Naive thymus-derived CD8-positive, alpha-beta T cell (primary cell): Measurements from ENCODE around the gene INSYN2B. TPM values are rescaled to one million over a fixed set of nuclear protein-coding genes. Genes with fewer than 3 reads are reported as not detected.

Experiments used
- ATAC-seq, 2 donors: fragments of 150-1000 bp; cut with Tn5 transposase in 1 of 2; sonication (Bioruptor Pico), chemical (Tn5 transposase) in 1 of 2; 1 replicate in 1 of 2; 2 replicates in 1 of 2; pipeline ENCODE4 v1.10.0; 2021; ENCODE audit warnings: mild to moderate bottlenecking in 2 of 2, moderate library complexity in 2 of 2
- POLR2A ChIA-PET: fragments of 350-600 bp; sonication (Branson Sonifier 250); formaldehyde crosslinking; loops from one replicate; lab custom pipeline; 2021; ENCODE audit warnings: antibody characterized with exemption; lab: Charles Lee
- DNase-seq, 10 donors: peaks; one replicate each; pipeline versions ENCODE4 v3.0.0 to v3.0.0-alpha.2; 2020 to 2022
- H3K27ac Mint-ChIP-seq, 10 donors: one replicate each; pipeline ENCODE4 v1.8.0; 2020 to 2022; ENCODE audit warnings: mild to moderate bottlenecking in 10 of 10, mixed read lengths in 10 of 10, moderate library complexity in 4 of 10, inconsistent platforms in 1 of 10
- H3K27me3 Mint-ChIP-seq, 5 donors: one replicate each; pipeline ENCODE4 v1.8.0; 2021 to 2022; ENCODE audit warnings: mixed read lengths in 5 of 5
- H3K36me3 Mint-ChIP-seq, 3 donors: one replicate each; pipeline ENCODE4 v1.8.0; 2020 to 2022; ENCODE audit warnings: mixed read lengths in 3 of 3, mild to moderate bottlenecking in 2 of 3, inconsistent platforms in 1 of 3
- H3K4me1 Mint-ChIP-seq, 4 donors: one replicate each; pipeline ENCODE4 v1.8.0; 2021 to 2022; ENCODE audit warnings: mixed read lengths in 4 of 4
- H3K4me3 Mint-ChIP-seq, 10 donors: one replicate each; pipeline ENCODE4 v1.8.0; 2020 to 2022; ENCODE audit warnings: mild to moderate bottlenecking in 10 of 10, mixed read lengths in 10 of 10, moderate library complexity in 6 of 10, inconsistent platforms in 1 of 10
- H3K9me3 Mint-ChIP-seq, 9 donors: one replicate each; pipeline ENCODE4 v1.8.0; 2020 to 2022; ENCODE audit warnings: mixed read lengths in 9 of 9, mild to moderate bottlenecking in 3 of 9, inconsistent platforms in 1 of 9, moderate library complexity in 1 of 9
- microRNA-seq: library from miRNA; unstranded; fragments of <30 nt; microRNA quantifications from one replicate; pipeline ENCODE4 v1.2.0, GENCODE V29; 2022; ENCODE audit warnings: borderline microRNAs expressed
- polyA plus RNA-seq, 3 donors: library from polyadenylated mRNA; unstranded; fragments of 300-500 nt; fragmentation: Illumina TruSeq; gene quantifications; one replicate each; pipeline ENCODE4 v1.2.3, GENCODE V29; 2021
- total RNA-seq, 8 experiments: library from RNA in 2 of 8; stranded (reverse) in 2 of 8; gene quantifications; one replicate each; pipeline ENCODE4 v1.2.3 and lab custom pipeline; 2021 to 2026

INSYN2B gene
- total and polyA plus RNA-seq, 5 experiments from 2014 or later, result 0.05 TPM; not detected in 4

- DNase-seq (no peak), ATAC-seq (no peak)
- Mint-ChIP-seq H3K27ac (peak overlapping the region in 4 of 10 donors; percentile 22 to 58 (median 40)), H3K4me1 (peaks cover 2 to 12% (median 10%) of the 10 kb centered on the region in 4 donors), H3K27me3 (no peaks in the 10 kb centered on the region), H3K9me3 (no peaks in the 10 kb centered on the region), H3K4me3 (no peak overlapping the region), H3K36me3 (peaks cover 0 to 48% (median 14%) of the 10 kb centered on the region in 3 donors)
- POLR2A ChIA-PET, result no interaction called here
Observed at GRCh38 chr5:169832304-169832703, 148.0 kb downstream of the INSYN2B start.

- POLR2A ChIA-PET, result no interaction called here
- Mint-ChIP-seq H3K9me3 (no peaks in the 10 kb centered on the region), H3K4me3 (no peak overlapping the region), H3K27ac (peak overlapping the region in 3 of 10 donors; percentile 18 to 38 (median 35)), H3K27me3 (no peaks in the 10 kb centered on the region), H3K36me3 (peaks cover 0 to 45% (median 10%) of the 10 kb centered on the region in 3 donors), H3K4me1 (peaks cover 2 to 12% (median 11%) of the 10 kb centered on the region in 4 donors)
- DNase-seq, result no peak
- ATAC-seq, result no peak
Observed at GRCh38 chr5:169831331-169831730, 149.0 kb downstream of the INSYN2B start.

GRCh38 chr5:169828385-169828784 lies 151.9 kb downstream of the INSYN2B start:
- POLR2A ChIA-PET, result no interaction called here
- Mint-ChIP-seq H3K9me3 (peaks cover 0 to 1% (median 0%) of the 10 kb centered on the region in 9 donors), H3K27me3 (no peaks in the 10 kb centered on the region), H3K4me1 (peaks cover 2 to 11% (median 10%) of the 10 kb centered on the region in 4 donors), H3K27ac (peak overlapping the region in 5 of 10 donors; percentile 0 to 34 (median 23)), H3K4me3 (no peak overlapping the region), H3K36me3 (peaks cover 0 to 51% (median 9%) of the 10 kb centered on the region in 3 donors)
- ATAC-seq (no peak), DNase-seq (no peak)

- Mint-ChIP-seq H3K4me3 (no peak overlapping the region), H3K27ac (peak overlapping the region in 1 of 10 donors; percentile 0), H3K36me3 (peaks cover 0 to 52% (median 10%) of the 10 kb centered on the region in 3 donors), H3K4me1 (peaks cover 2 to 11% (median 10%) of the 10 kb centered on the region in 4 donors), H3K27me3 (no peaks in the 10 kb centered on the region), H3K9me3 (peaks cover 0 to 1% (median 0%) of the 10 kb centered on the region in 9 donors)
- ATAC-seq (no peak), DNase-seq (no peak)
- POLR2A ChIA-PET, result interaction anchor here (0.7 kb wide), 1 partner anchor 727 kb away, joined by 3 read pairs; no protein-coding TSS in a partner anchor
Observed at GRCh38 chr5:169827769-169828168, 152.5 kb downstream of the INSYN2B start.

GRCh38 chr5:169826618-169827017 lies 153.7 kb downstream of the INSYN2B start:
- POLR2A ChIA-PET, result no interaction called here
- Mint-ChIP-seq H3K4me3 (no peak overlapping the region), H3K9me3 (peaks cover 0 to 1% (median 0%) of the 10 kb centered on the region in 9 donors), H3K36me3 (peaks cover 0 to 50% (median 10%) of the 10 kb centered on the region in 3 donors), H3K27me3 (no peaks in the 10 kb centered on the region), H3K27ac (peak overlapping the region in 2 of 10 donors; percentile 22 to 42), H3K4me1 (peaks cover 0 to 11% (median 8%) of the 10 kb centered on the region in 4 donors)
- no peak for DNase-seq
- no peak for ATAC-seq

GRCh38 chr5:169817031-169817430 lies 163.3 kb downstream of the INSYN2B start:
- H3K4me3 Mint-ChIP-seq, result no peak overlapping the region
- DNase-seq (no peak), ATAC-seq (no peak)
- H3K27ac Mint-ChIP-seq, result no peak overlapping the region
- no peaks in the 10 kb centered on the region for H3K9me3 Mint-ChIP-seq
- peaks cover 34 to 83% (median 46%) of the 10 kb centered on the region in 3 donors for H3K36me3 Mint-ChIP-seq
- POLR2A ChIA-PET, result no interaction called here
- H3K4me1 Mint-ChIP-seq, result peaks cover 0 to 12% (median 0%) of the 10 kb centered on the region in 4 donors
- no peaks in the 10 kb centered on the region for H3K27me3 Mint-ChIP-seq

GRCh38 chr5:169814522-169814921 lies 165.8 kb downstream of the INSYN2B start:
- DNase-seq (no peak), ATAC-seq (no peak)
- Mint-ChIP-seq H3K27me3 (no peaks in the 10 kb centered on the region), H3K4me1 (peaks cover 0 to 16% (median 10%) of the 10 kb centered on the region in 4 donors), H3K27ac (peak overlapping the region in 2 of 10 donors; percentile 37 to 63), H3K9me3 (no peaks in the 10 kb centered on the region), H3K36me3 (peaks cover 36 to 95% (median 51%) of the 10 kb centered on the region in 3 donors), H3K4me3 (no peak overlapping the region)
- POLR2A ChIA-PET, result no interaction called here

Small RNA genes lying within 50 kb of the gene (microRNA-seq; reads per million reads assigned to microRNA genes)
- gene MIR378E, result not detected

Other genes starting within 250 kb of the INSYN2B start
- gene FOXI1, start 125.4 kb upstream of the INSYN2B start, total RNA-seq, result not detected
- gene FOXI1, start 125.4 kb upstream of the INSYN2B start, polyA plus RNA-seq, result not detected